Activated naive CD8-positive, alpha-beta T cell (primary cell): ENCODE data around the gene C16orf54.
"Not testable (repeated sequence)": the region's sequence is repeated elsewhere in the genome, so short reads cannot be mapped to it uniquely, and the experiment has no call there.

Experiments used
- H3K27ac Mint-ChIP-seq: one replicate; pipeline ENCODE4 v1.8.0; 2021; ENCODE audit warnings: mixed read lengths
- H3K27me3 Mint-ChIP-seq: one replicate; pipeline ENCODE4 v1.8.0; 2021; ENCODE audit warnings: mixed read lengths
- H3K36me3 Mint-ChIP-seq: one replicate; pipeline ENCODE4 v1.8.0; 2021; ENCODE audit warnings: mixed read lengths
- H3K4me1 Mint-ChIP-seq: one replicate; pipeline ENCODE4 v1.8.0; 2021; ENCODE audit warnings: low read depth, mixed read lengths
- H3K4me3 Mint-ChIP-seq: one replicate; pipeline ENCODE4 v1.8.0; 2021; ENCODE audit warnings: mild to moderate bottlenecking, mixed read lengths
- H3K9me3 Mint-ChIP-seq: one replicate; pipeline ENCODE4 v1.8.0; 2021; ENCODE audit warnings: low read depth, mixed read lengths

C16orf54 gene

DNA sequence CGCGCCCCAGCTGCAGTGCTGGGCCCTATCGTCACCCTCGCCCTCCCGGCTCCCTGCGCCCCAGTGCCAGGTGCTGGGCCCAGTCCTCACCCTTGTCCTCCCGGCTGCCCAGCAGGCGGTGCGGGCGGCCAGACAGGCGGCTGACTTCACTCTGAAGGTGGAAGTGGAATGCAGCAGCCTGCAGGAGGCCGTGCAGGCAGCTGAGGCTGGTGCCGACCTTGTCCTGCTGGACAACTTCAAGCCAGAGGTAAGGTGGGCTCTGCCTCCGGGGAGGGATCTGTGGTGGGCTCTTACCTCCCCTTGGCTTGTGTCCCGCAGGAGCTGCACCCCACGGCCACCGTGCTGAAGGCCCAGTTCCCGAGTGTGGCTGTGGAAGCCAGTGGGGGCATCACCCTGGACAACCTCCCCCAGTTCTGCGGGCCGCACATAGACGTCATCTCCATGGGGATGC is 48.9 kb downstream of the C16orf54 start:
- H3K4me3 Mint-ChIP-seq, result no peak overlapping the region
- H3K4me1 Mint-ChIP-seq, result peaks cover 15% of the 10 kb centered on the region
- no peak overlapping the region for H3K27ac Mint-ChIP-seq
- no peaks in the 10 kb centered on the region for H3K36me3 Mint-ChIP-seq
- no peaks in the 10 kb centered on the region for H3K9me3 Mint-ChIP-seq
- H3K27me3 Mint-ChIP-seq, result no peaks in the 10 kb centered on the region

DNA sequence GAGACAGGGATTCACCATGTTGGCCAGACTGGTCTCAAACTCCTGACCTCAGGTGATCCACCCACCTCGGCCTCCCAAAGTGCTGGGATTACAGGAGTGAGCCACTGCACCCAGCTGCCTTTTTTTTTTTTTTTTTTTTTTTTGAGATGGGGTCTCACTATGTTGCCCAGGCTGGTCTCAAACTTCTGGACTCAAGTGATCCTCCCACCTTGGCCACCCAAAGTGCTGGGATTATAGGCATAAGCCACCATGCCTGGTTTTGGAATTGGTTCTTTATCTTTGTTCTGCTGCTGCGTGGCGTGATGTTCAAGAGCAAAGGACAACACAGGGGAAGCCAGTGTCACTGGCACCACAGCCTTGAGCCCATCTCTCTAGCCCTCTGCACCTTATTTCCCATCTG is 50.1 kb downstream of the C16orf54 start:
- not testable (repeated sequence) for H3K4me1 Mint-ChIP-seq, H3K9me3 Mint-ChIP-seq, H3K27ac Mint-ChIP-seq, H3K36me3 Mint-ChIP-seq, H3K27me3 Mint-ChIP-seq, H3K4me3 Mint-ChIP-seq

DNA sequence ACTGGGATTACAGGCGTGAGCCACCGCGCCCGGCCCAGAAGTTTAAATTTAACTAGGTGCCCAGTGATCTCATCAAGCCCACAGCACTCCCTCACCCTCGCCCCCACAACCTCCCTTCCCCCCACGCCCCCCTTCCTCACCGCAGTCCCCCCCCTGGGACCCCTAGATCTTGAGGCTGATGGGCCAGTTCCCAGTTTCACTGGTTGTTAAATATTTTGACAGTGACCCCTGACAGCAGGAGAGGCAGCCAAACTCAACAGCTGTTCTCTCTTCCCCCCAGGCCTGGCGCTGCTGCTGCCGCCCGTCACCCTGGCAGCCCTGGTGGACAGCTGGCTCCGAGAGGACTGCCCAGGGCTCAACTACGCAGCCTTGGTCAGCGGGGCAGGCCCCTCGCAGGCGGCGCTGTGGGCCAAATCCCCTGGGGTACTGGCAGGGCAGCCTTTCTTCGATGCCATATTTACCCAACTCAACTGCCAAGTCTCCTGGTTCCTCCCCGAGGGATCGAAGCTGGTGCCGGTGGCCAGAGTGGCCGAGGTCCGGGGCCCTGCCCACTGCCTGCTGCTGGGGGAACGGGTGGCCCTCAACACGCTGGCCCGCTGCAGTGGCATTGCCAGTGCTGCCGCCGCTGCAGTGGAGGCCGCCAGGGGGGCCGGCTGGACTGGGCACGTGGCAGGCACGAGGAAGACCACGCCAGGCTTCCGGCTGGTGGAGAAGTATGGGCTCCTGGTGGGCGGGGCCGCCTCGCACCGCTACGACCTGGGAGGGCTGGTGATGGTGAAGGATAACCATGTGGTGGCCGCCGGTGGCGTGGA is 51.2 kb downstream of the C16orf54 start:
- no peaks in the 10 kb centered on the region for H3K27me3 Mint-ChIP-seq
- H3K9me3 Mint-ChIP-seq, result no peaks in the 10 kb centered on the region

DNA sequence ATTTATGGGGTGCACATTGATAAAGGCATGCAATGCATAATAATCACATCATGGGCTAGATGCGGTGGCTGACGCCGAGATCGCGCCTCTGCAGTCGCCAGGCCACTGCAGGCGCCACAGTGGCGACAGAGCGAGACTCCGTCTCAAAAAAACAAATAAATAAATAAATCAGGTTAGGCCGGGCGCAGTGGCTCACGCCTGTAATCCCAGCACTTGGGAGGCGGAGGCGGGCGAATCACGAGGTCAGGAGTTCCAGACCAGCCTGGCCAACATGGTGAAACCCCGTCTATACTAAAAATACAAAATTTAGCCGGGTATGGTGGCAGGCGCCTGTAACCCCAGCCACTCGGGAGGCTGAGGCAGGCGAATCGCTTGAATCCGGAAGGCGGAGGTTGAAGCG is 53.2 kb downstream of the C16orf54 start:
- H3K27me3 Mint-ChIP-seq, H3K9me3 Mint-ChIP-seq, H3K4me3 Mint-ChIP-seq, H3K36me3 Mint-ChIP-seq, H3K4me1 Mint-ChIP-seq, H3K27ac Mint-ChIP-seq: not testable (repeated sequence)

More for the DNA sequence above, 51.2 kb downstream of the C16orf54 start:
- Mint-ChIP-seq H3K4me3 (no peak overlapping the region), H3K36me3 (no peaks in the 10 kb centered on the region), H3K27ac (no peak overlapping the region), H3K4me1 (peaks cover 5% of the 10 kb centered on the region)
